Measurements from ENCODE around the gene ZNF782. TPM values are rescaled to one million over a fixed set of nuclear protein-coding genes. Genes with fewer than 3 reads are reported as not detected.

ZNF782 gene
- polyA plus RNA-seq, 1 experiment: 1.7 TPM

DNA sequence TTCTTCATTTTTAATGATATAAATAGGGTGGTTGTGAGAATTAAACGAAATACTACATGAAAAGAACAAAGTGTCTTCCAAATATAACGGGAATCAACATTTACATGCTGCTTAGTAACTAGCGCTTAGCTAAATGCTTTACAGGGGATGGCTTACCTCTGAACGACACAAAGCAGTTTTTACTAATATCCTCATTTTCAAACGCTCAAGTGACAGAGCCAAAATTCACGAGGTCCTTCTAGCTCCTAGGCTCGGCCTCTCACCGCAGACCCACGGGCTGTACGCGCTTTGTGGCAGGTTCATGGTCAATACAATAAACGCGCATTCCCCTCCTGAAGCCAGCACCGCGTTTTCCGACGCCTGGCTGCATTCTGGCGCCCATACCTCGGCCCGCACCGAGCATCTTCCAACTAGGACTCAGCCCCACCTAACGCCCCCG lies 76.9 kb downstream of the ZNF782 start:
- POLR2A ChIA-PET: no interaction called here
- CTCF ChIA-PET: no interaction called here

DNA sequence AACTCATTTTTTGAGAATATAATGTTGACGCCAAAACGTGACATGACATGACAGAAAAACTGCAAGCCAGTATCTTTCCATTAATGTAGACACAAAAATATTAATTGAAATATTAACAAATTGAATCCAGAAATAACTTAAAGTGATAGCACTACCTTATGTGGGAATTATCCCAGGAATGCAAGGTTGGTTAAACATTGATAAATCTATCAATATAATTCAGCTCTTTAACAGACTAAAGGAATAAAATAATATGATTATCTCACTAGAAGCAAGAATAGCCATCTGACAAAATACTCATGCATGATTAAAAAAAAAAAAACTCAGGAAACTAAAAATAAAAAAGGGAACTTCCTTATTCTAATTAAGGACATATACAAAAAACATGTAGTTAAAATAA lies 83.2 kb downstream of the ZNF782 start:
- Histone ChIP-seq H3K4me3 (ENCODE audit: low read depth, low read length) (no peak overlapping the region), H3K27me3 (ENCODE audit: control insufficient read depth, insufficient read depth, low read length) (no peaks in the 10 kb centered on the region), H3K27ac (ENCODE audit: low read depth, low read length) (no peak overlapping the region), H3K9me3 (ENCODE audit: control insufficient read depth, insufficient read depth, low read length) (peaks cover 19% of the 10 kb centered on the region)
- ChIA-PET CTCF (interaction anchor here (0.6 kb wide), 1 partner anchor 442 kb away, joined by 5 read pairs; no protein-coding TSS in a partner anchor), POLR2A (no interaction called here)
- no peak for DNase-seq (ENCODE audit: low read depth, low spot score)
- TF ChIP-seq, protein P1, sequence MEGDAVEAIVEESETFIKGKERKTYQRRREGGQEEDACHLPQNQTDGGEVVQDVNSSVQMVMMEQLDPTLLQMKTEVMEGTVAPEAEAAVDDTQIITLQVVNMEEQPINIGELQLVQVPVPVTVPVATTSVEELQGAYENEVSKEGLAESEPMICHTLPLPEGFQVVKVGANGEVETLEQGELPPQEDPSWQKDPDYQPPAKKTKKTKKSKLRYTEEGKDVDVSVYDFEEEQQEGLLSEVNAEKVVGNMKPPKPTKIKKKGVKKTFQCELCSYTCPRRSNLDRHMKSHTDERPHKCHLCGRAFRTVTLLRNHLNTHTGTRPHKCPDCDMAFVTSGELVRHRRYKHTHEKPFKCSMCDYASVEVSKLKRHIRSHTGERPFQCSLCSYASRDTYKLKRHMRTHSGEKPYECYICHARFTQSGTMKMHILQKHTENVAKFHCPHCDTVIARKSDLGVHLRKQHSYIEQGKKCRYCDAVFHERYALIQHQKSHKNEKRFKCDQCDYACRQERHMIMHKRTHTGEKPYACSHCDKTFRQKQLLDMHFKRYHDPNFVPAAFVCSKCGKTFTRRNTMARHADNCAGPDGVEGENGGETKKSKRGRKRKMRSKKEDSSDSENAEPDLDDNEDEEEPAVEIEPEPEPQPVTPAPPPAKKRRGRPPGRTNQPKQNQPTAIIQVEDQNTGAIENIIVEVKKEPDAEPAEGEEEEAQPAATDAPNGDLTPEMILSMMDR (IDR thresholded peaks at IDR 0.05; ENCODE audit: low read depth, low read length): no peak

More for the DNA sequence above, 76.9 kb downstream of the ZNF782 start:
- no peak for DNase-seq (ENCODE audit: low read depth, low spot score)
- Histone ChIP-seq H3K9me3 (ENCODE audit: control insufficient read depth, insufficient read depth, low read length) (peaks cover 4% of the 10 kb centered on the region; the same call in 1 of the 2 replicates), H3K27me3 (ENCODE audit: control insufficient read depth, insufficient read depth, low read length) (no peaks in the 10 kb centered on the region), H3K27ac (ENCODE audit: low read depth, low read length) (no peak overlapping the region), H3K4me3 (ENCODE audit: low read depth, low read length) (peak overlapping the region; percentile 97)
- TF ChIP-seq, protein P1 (IDR thresholded peaks at IDR 0.05; ENCODE audit: low read depth, low read length): no peak

DNA sequence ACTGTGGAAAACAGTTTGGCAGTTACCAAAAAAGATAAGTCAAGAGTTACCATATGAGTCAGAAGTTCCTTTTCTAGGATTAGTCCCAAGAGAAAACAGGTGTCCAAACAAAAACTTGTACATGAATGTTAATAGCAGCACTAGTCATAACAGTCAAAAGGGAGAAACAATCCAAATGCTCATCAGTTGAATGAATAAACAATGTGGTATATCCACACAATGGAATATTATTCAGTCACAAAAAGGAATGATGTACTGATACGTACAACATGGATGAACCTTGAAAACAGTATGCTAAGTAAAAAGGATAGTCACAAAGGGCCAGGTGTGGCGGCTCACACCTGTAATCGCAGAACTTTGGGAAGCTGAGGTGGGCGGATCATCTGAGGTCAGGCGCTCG lies 84.3 kb downstream of the ZNF782 start:
- no peak for DNase-seq (ENCODE audit: low read depth, low spot score)
- POLR2A ChIA-PET: no interaction called here
- CTCF ChIA-PET: no interaction called here
- H3K27me3 ChIP-seq (ENCODE audit: control insufficient read depth, insufficient read depth, low read length): no peaks in the 10 kb centered on the region
- H3K9me3 ChIP-seq (ENCODE audit: control insufficient read depth, insufficient read depth, low read length): peaks cover 23% of the 10 kb centered on the region
- TF ChIP-seq, protein P1 (IDR thresholded peaks at IDR 0.05; ENCODE audit: low read depth, low read length): no peak
- H3K27ac ChIP-seq (ENCODE audit: low read depth, low read length): no peak overlapping the region
- H3K4me3 ChIP-seq (ENCODE audit: low read depth, low read length): no peak overlapping the region

Other genes with a start within 250 kb of the ZNF782 start
- 17.1 and 19.1 TPM in 2 replicates for gene CDC14B, start 234.7 kb downstream of the ZNF782 start, polyA plus RNA-seq (2011; rRNA removed)
- 4.1 and 5.5 TPM in 2 replicates for gene PRXL2C, start 199.2 kb downstream of the ZNF782 start, polyA plus RNA-seq (2011; rRNA removed)
- gene ZNF510, start 76.4 kb downstream of the ZNF782 start, polyA plus RNA-seq (2011; rRNA removed): 8.0 and 8.5 TPM in 2 replicates
- gene NUTM2G, start 74.3 kb upstream of the ZNF782 start, polyA plus RNA-seq (2011; rRNA removed): not detected in 2 replicates
- 0.58 and 0.60 TPM in 2 replicates for gene CTSV, start 184.6 kb upstream of the ZNF782 start, polyA plus RNA-seq (2011; rRNA removed)